Esophagus squamous epithelium (tissue), 4 donors: Measurements from ENCODE around the gene TRNP1.

Experiments used
- POLR2A ChIP-seq, 4 donors: fragments of 450-650 bp; IDR thresholded peaks; one replicate each; pipeline ENCODE4 v1.6.1; 2017; ENCODE audit warnings: antibody characterized with exemption in 4 of 4, mild to moderate bottlenecking in 4 of 4, moderate library complexity in 3 of 4
- TF ChIP-seq, protein P1 (sequence below), 6 experiments: fragments of 450-650 bp in 4 of 6; fragments of 200-600 bp in 2 of 6; sonication (generic) in 2 of 6; IDR thresholded peaks; one replicate each; pipeline ENCODE4 v1.5.1; 2016 to 2019; ENCODE audit warnings: antibody characterized with exemption in 6 of 6, mild to moderate bottlenecking in 4 of 6, moderate library complexity in 4 of 6

- TF ChIP-seq, protein P1, sequence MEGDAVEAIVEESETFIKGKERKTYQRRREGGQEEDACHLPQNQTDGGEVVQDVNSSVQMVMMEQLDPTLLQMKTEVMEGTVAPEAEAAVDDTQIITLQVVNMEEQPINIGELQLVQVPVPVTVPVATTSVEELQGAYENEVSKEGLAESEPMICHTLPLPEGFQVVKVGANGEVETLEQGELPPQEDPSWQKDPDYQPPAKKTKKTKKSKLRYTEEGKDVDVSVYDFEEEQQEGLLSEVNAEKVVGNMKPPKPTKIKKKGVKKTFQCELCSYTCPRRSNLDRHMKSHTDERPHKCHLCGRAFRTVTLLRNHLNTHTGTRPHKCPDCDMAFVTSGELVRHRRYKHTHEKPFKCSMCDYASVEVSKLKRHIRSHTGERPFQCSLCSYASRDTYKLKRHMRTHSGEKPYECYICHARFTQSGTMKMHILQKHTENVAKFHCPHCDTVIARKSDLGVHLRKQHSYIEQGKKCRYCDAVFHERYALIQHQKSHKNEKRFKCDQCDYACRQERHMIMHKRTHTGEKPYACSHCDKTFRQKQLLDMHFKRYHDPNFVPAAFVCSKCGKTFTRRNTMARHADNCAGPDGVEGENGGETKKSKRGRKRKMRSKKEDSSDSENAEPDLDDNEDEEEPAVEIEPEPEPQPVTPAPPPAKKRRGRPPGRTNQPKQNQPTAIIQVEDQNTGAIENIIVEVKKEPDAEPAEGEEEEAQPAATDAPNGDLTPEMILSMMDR (IDR thresholded peaks at IDR 0.05) = no peak
- TF ChIP-seq POLR2A (IDR thresholded peaks at IDR 0.05) = no peak
Observed at GRCh38 chr1:27010226-27010994, 16.9 kb downstream of the TRNP1 start.
